ENCODE measurements around the gene NFATC2IP.
A peak's percentile ranks its signal among the peaks of the same experiment; 100 is the strongest.
"Not testable (repeated sequence)": the region's sequence is repeated elsewhere in the genome, so short reads cannot be mapped to it uniquely, and the experiment has no call there.

NFATC2IP gene

DNA sequence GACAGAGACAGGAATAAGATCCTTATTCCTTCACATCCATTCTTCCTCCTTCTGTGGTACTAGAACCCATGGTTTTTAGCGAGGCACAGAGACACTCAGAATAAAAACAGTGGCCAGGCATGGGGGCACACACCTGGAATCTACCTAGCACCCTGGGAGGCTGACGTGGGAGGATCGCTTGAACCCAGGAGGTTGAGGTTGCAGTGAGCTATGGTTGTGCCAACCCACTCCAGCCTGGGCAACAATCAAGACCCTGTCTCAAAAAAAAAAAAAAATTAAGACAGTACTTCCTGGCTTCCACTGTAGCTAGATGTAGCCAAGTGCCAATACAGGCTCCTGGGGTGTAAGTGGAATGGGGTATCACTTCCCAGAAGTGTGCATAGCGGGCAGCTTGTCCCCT, 16.4 kb downstream of the NFATC2IP start:
- DNase-seq (ENCODE audit: low read depth in 2 of 2): no peak

DNA sequence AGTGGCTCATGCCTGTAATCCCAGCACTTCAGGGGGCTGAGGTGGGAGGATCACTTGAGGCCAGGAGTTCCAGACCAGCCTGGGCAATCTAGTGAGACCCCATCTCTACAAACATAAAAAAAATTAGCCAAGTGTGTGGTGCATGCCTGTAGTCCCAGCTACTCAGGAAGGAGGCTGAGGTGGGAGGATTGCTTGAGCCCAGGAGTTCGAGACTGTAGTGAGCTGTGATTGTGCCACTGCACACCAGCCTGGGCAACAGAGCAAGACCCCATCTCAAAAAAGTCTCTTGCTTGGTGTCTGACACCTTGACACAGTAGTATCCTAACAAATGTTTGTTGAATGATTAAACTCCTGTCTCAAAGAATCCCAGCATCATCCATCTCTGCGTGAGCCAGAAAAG, 19.0 kb downstream of the NFATC2IP start:
- DNase-seq (ENCODE audit: low read depth in 2 of 2): not testable (repeated sequence)

DNA sequence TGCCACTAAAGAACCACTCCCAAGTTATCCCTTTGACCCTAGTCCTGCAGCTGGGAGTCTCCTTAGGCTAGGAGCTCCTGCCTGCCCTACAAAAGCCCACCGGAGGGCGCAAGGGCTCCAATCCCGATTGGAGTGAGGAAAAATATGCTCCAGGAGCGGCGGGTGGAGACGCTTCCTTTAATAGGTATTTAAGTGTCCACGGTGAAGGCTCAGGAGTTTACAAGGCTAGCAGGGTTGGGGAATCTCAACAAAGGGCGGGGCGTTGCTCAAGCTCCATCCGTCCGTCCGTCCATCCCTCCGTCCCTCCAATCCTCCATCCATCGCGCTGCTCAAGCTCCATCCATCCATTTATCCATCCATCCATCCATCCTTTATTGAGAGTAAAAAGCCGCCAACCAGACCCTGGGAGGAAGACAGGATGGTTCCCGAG, 23.3 kb downstream of the NFATC2IP start:
- peak; percentile 21 to 24 for DNase-seq (ENCODE audit: low read depth in 2 of 2)

GRCh38 chr16:28974437-28975157, 23.9 kb downstream of the NFATC2IP start, which contains the start of gene SPNS1:
Gene SPNS1 (plus strand): TSS chr16:28974778. CDS start chr16:28975152, 374 bp downstream.
- peak; percentile 85 to 87 for DNase-seq (ENCODE audit: low read depth in 2 of 2)

- no peak for DNase-seq (ENCODE audit: low read depth in 2 of 2)
These were observed 24.4 kb downstream of the NFATC2IP start for GRCh38 chr16:28975158-28975599.

DNA sequence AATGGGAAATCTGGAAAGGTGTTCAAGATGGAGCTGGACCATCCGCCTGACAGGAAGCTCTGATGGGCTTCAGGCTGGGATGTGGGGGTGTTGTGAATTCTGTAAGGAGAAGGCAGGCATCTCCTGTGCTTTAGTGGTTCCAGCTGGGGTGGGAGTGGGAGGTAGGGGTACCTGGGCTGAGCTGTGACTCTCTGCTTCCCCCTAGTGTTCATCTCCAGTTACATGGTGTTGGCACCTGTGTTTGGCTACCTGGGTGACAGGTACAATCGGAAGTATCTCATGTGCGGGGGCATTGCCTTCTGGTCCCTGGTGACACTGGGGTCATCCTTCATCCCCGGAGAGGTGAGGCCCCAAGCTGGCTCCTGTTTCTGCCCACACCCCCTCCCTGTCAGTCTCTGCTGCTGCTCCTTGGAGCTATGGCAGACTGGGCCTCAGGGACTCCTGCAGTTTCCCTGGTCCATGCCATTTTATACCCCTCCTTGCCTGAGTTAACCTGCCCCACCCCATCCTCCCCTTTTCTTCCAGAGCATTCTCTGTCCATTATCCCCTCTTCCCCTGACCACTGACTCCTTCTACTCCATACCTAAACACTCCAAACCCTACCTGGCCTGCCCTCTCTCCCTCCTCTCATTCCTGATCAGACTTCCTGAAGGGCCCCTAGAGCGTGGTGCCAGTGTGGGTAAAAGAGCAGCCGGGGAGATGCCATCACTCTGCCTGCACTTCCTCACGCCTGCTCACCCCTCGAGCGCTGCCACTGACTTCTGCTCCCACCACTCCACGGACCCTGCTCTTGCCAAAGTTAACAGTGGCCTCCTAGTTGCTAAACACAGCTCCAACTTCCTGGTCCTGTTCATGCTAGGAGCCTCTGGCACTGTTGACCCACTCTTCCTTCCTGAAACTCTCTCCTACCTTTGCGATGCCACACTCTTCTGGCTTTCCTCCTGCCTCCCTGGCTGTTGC, 27.2 kb downstream of the NFATC2IP start:
- no peak for DNase-seq (ENCODE audit: low read depth in 2 of 2)

DNA sequence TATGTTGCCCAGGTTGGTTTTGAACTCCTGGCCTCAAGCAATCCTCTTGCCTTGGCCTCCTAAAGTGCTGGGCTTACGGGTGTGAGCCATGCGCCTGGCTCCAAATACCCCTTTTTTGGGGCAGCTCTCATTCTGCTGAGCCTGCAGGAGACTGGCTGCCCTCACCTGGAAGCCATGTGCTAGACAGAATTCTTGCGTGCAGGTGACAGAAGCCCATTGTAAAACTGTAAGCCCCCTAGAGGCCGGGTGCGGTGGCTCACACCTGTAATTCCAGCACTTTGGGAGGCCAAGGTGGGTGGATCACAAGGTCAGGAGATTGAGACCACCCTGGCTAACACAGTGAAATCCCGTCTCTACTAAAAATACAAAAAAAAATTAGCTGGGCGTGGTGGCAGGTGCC, 29.6 kb downstream of the NFATC2IP start:
- DNase-seq (ENCODE audit: low read depth in 2 of 2): not testable (repeated sequence)

GRCh38 chr16:28980929-28981328, 30.2 kb downstream of the NFATC2IP start:
- no peak for DNase-seq (ENCODE audit: low read depth in 2 of 2)

DNA sequence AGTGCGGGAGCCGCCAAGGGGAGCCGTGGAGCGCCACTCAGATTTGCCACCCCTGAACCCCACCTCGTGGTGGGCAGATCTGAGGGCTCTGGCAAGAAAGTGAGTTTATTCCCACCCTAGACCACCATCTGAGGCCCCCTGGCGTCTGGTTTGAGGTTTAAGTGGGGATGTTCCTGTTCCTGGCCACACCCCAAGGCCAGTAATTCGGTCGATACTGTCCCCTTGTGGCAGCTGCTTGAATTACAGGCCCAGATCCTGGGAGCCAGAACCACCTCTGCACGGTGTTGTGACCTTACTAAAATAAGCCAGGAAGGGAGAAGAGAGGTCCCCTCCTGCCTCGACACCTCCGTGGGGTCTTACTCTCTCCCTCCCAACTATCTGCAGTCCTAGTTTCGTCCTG, 30.8 kb downstream of the NFATC2IP start:
- no peak for DNase-seq (ENCODE audit: low read depth in 2 of 2)

DNA sequence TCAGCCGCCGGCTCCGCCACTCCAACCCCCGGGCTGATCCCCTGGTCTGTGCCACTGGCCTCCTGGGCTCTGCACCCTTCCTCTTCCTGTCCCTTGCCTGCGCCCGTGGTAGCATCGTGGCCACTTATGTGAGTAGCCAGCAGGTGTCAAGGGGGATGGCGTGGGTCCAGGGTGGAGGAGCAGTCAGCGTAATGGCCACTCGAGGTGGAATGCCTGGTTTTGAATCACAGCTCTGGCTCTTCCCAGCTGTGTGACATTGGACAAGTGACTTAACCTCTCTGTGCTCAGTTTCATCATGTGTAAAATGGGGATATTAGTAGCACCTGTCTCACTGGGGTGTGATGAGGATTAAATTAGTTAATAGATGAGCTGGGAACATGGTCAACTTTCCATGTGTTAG, 31.7 kb downstream of the NFATC2IP start:
- DNase-seq (ENCODE audit: low read depth in 2 of 2): no peak

DNA sequence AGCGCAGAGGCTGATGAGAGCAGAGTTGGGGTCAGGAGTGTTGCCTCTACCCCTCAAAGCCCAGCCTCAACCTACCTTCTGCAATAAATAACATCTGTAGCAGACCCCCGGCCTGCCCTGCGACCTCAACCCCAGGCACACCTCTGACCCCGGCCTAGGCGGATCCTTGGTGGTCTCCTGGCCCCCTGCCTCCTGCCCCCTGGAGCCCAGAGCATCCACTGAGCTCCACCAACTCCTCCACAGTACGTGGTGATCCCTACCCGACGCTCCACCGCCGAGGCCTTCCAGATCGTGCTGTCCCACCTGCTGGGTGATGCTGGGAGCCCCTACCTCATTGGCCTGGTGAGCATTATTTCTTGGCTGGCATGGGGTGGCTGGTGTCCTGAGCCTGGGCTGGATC, 32.2 kb downstream of the NFATC2IP start:
- no peak for DNase-seq (ENCODE audit: low read depth in 2 of 2)

GRCh38 chr16:28983644-28984043, 32.9 kb downstream of the NFATC2IP start:
- DNase-seq (ENCODE audit: low read depth in 2 of 2): no peak

DNA sequence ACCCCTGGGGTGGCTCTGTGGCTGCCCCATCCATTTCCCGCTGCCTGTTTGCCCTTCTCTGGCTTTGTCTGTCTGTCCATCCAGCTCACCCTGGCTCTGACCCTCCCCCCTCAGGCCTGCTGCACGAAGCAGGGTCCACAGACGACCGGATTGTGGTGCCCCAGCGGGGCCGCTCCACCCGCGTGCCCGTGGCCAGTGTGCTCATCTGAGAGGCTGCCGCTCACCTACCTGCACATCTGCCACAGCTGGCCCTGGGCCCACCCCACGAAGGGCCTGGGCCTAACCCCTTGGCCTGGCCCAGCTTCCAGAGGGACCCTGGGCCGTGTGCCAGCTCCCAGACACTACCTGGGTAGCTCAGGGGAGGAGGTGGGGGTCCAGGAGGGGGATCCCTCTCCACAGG, 33.4 kb downstream of the NFATC2IP start:
- no peak for DNase-seq (ENCODE audit: low read depth in 2 of 2)

- no peak for DNase-seq (ENCODE audit: low read depth in 2 of 2)
These were observed 33.9 kb downstream of the NFATC2IP start, which contains the start of gene LAT for GRCh38 chr16:28984619-28985135. Gene LAT (plus strand): TSS chr16:28985052. CDS start chr16:28985418, 366 bp downstream.

DNA sequence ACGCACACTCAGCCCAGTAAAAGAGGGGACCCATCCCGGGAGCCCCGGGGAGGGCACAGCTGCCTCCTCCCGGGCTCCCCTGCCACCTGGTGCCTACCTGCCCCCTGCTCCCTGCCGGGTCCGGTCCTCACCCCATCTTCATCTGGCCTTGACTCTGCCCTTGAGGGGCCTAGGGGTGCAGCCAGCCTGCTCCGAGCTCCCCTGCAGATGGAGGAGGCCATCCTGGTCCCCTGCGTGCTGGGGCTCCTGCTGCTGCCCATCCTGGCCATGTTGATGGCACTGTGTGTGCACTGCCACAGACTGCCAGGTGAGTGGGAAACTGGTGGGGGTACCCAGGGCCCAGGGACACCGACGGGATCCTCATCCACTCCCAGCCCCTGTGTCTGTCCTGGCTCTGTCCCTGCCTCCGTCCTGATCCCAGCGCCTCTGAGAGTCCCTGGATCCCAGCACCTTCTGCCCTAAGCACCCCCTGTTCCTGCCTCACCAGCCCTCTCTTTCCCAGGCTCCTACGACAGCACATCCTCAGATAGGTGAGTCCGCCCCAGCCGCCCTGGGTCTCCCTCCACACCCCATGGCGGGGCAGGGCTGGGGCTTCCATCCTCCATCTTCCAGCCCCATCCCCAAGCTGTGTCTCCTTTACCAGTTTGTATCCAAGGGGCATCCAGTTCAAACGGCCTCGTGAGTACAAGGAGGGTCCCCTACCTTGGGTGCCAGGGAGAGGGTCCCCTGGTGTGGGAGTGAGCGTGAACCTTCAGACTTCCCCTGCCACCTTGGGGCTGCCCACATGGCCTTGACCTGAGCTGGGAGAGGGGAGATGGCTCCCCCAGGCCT, 34.7 kb downstream of the NFATC2IP start:
- DNase-seq (ENCODE audit: low read depth in 2 of 2): no peak

DNA sequence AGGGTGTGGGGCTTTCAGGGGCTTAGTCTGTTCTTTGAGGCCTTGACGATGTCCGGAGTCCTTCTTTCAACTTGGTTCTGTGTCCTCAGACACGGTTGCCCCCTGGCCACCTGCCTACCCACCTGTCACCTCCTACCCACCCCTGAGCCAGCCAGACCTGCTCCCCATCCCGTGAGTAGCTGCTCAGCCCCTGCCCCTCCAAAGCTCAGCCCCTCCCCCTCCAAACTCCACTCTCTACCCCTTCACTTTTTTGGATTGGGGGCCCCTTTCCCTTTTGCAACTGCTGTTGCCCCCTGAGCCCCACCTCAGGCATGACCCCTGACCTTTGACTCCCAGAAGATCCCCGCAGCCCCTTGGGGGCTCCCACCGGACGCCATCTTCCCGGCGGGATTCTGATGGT, 35.3 kb downstream of the NFATC2IP start:
- DNase-seq (ENCODE audit: low read depth in 2 of 2): no peak

DNA sequence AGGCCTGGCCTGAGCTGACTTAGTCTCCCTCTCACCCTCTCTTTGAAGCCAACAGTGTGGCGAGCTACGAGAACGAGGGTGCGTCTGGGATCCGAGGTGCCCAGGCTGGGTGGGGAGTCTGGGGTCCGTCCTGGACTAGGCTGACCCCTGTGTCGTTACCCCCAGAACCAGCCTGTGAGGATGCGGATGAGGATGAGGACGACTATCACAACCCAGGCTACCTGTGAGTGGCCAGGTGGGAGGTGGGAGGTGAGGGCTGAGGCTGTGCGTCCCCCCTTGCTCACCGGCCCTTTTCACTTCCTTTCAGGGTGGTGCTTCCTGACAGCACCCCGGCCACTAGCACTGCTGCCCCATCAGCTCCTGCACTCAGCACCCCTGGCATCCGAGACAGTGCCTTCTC, 35.8 kb downstream of the NFATC2IP start:
- no peak for DNase-seq (ENCODE audit: low read depth in 2 of 2)

DNA sequence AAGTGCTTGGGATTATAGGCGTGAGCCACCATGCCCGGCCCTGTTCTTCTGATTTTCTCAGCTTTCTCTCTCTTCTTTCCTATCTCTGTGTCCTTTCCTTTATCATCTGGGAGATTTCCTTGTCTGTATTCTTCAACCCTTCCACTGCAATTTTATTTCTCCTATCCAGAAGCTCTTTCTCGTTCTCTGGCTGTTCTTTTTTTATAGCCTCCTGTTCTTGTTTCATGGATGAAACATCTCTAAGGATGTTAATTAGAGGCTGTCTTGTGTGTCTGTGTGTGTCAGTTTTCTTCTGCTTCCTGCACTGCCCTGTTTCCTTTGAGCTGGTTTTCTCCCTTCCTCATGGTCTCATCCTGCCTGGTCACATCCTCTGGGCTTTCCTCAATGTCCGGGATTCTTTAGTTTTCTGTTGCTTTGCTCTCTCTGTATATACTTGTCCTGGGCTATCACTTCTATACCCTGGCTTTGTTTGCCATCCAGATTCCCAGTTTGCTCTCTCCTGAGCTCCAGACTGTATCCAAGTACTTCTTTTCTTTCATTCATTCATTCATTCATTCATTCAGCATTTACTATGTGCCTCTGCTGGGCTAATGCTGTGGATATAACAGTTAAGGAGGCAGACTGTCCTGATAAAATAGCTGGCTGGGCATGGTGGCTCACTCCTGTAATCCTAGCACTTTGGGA, 36.6 kb downstream of the NFATC2IP start:
- no peak for DNase-seq (ENCODE audit: low read depth in 2 of 2)

DNA sequence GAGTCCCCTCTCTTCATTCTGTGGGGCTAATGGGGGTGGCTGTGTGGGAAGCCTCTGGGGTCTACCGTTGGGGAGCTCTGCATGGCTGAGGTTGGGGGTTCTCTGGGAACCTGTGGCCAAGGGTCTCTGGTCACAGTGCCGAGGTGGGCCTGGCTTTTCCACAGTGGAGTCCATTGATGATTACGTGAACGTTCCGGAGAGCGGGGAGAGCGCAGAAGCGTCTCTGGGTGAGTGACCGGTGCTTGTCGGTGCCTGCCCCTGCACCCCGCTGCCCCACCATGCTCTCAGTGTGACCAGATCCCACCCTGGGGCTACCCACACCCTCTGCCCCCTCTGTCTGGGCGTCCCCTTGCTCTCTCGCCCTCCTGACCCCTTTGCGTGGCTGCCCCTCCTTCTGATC, 38.6 kb downstream of the NFATC2IP start:
- no peak for DNase-seq (ENCODE audit: low read depth in 2 of 2)

GRCh38 chr16:28990375-28991040, 39.8 kb downstream of the NFATC2IP start:
- DNase-seq (ENCODE audit: low read depth in 2 of 2): no peak
